Right atrium auricular region (tissue), 2 donors: ENCODE data around the gene PKP4. TPM values are rescaled to one million over a fixed set of nuclear protein-coding genes. Genes with fewer than 3 reads are reported as not detected.

ENCODE experiments used
- DNase-seq: peaks from one replicate; pipeline ENCODE4 v3.0.0-alpha.2; 2019; ENCODE audit warnings: low spot score
- H3K27ac ChIP-seq, 2 donors: fragments of 200-600 bp; sonication (generic); 1 replicate in 1 of 2; 2 replicates in 1 of 2; pipeline ENCODE4 v1.5.1; 2016 to 2019
- H3K27me3 ChIP-seq, 2 donors: fragments of 200-600 bp; sonication (generic); one replicate each; pipeline versions ENCODE4 v1.5.1 to v1.6.0; 2017 to 2019
- H3K36me3 ChIP-seq: fragments of 200-600 bp; sonication (generic); one replicate; pipeline ENCODE4 v1.5.1; 2016
- H3K4me1 ChIP-seq, 2 donors: fragments of 200-600 bp; sonication (generic); one replicate each; pipeline versions ENCODE4 v1.5.1 to v1.6.0; 2017 to 2019
- H3K4me3 ChIP-seq, 2 donors: fragments of 200-600 bp; sonication (generic); 1 replicate in 1 of 2; 2 replicates in 1 of 2; pipeline ENCODE4 v1.5.1; 2017 to 2019; ENCODE audit warnings: mild to moderate bottlenecking in 1 of 2, moderate library complexity in 1 of 2
- H3K9me3 ChIP-seq, 2 donors: fragments of 200-600 bp; sonication (generic); one replicate each; pipeline ENCODE4 v1.5.1; 2019
- CTCF ChIP-seq, 2 donors: fragments of 200-600 bp; sonication (generic); IDR thresholded peaks; one replicate each; pipeline ENCODE4 v1.5.1; 2019; ENCODE audit warnings: antibody characterized with exemption in 2 of 2
- total RNA-seq, 2 donors: library from RNA; depleted of rRNA; stranded (reverse); fragments of >200 nt; gene quantifications; one replicate each; pipeline ENCODE4 v1.1.0, GENCODE V29; 2016

PKP4 gene
- total RNA-seq, 2 donors from 2014 or later: 36.2 to 39.2 TPM

DNA sequence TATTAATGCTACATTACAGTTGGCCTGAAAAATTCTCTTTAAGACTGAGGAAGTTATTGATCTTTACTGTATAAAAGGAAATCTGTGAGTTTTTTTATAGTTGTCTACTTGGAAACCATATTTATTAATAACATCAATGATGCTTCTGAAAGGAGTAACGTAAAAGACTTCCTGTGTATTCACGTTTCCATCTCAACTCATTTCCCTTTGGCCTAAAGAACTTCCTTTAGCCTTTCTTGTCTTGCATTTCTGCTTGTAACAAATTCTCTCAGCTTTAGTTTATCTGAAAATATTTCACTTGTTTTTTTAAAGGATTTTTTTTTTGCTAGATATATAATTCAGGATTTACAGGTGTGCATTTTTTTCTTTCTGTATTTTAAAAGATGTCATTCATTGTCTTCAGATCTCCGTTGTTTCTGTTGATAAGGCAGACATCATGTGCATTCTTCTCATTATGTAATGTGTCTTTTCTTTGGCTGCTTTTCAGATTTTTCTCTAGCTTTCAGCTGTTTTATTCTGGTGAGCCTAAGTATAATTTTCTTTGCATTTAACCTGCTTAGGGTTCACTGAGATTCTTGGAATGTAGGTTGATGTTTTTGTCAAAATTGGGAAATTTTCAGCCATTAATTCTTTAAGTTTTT lies 179.3 kb downstream of the PKP4 start:
- no peaks in the 10 kb centered on the region for H3K4me1 ChIP-seq
- DNase-seq: no peak
- TF ChIP-seq CTCF (IDR thresholded peaks at IDR 0.05): no peak
- no peak overlapping the region for H3K4me3 ChIP-seq
- H3K9me3 ChIP-seq: no peaks in the 10 kb centered on the region
- peaks cover 30% of the 10 kb centered on the region for H3K36me3 ChIP-seq
- no peaks in the 10 kb centered on the region for H3K27me3 ChIP-seq
- no peak overlapping the region for H3K27ac ChIP-seq

- Histone ChIP-seq H3K4me1 (no peaks in the 10 kb centered on the region), H3K9me3 (no peaks in the 10 kb centered on the region), H3K4me3 (no peak overlapping the region), H3K27ac (no peak overlapping the region), H3K27me3 (no peaks in the 10 kb centered on the region), H3K36me3 (peaks cover 23% of the 10 kb centered on the region)
- no peak for DNase-seq
- TF ChIP-seq CTCF (IDR thresholded peaks at IDR 0.05): no peak
Observed at GRCh38 chr2:158637357-158637756, 180.6 kb downstream of the PKP4 start.

GRCh38 chr2:158644139-158644538 lies 187.4 kb downstream of the PKP4 start:
- Histone ChIP-seq H3K27me3 (no peaks in the 10 kb centered on the region), H3K4me3 (no peak overlapping the region), H3K9me3 (no peaks in the 10 kb centered on the region), H3K27ac (no peak overlapping the region), H3K4me1 (no peaks in the 10 kb centered on the region), H3K36me3 (peaks cover 5% of the 10 kb centered on the region)
- TF ChIP-seq CTCF (IDR thresholded peaks at IDR 0.05): no peak
- no peak for DNase-seq

DNA sequence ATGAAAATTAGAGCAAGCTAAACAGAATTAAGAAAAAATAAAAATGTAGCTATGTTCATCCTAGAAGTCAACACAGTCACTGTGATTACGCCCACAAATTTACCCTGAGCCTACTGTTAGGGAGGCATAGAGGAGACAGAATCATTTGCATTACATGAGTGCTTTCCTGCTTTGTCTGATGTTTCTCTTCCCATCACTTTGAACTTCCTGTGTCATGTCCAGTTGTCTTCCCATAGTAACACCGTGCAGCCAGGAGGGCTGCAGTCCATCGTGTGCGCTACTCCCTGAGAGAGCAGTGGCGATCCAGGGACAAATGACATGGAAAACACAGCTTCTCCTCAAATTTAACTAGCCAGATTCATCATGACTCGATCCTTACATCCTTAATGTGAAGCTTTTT lies 188.5 kb downstream of the PKP4 start:
- Histone ChIP-seq H3K4me1 (no peaks in the 10 kb centered on the region), H3K27ac (no peak overlapping the region), H3K36me3 (peaks cover 5% of the 10 kb centered on the region), H3K4me3 (no peak overlapping the region), H3K27me3 (no peaks in the 10 kb centered on the region), H3K9me3 (no peaks in the 10 kb centered on the region)
- TF ChIP-seq CTCF (IDR thresholded peaks at IDR 0.05): no peak
- DNase-seq: no peak

- Histone ChIP-seq H3K27me3 (no peaks in the 10 kb centered on the region), H3K4me3 (no peak overlapping the region), H3K4me1 (peaks cover 0 to 8% of the 10 kb centered on the region in 2 donors), H3K9me3 (no peaks in the 10 kb centered on the region), H3K36me3 (no peaks in the 10 kb centered on the region), H3K27ac (no peak overlapping the region)
- no peak for DNase-seq
- no peak for TF ChIP-seq CTCF (IDR thresholded peaks at IDR 0.05)
Observed at GRCh38 chr2:158647436-158648231, 190.9 kb downstream of the PKP4 start.
